Neural cell (in vitro differentiated cells): Measurements from ENCODE around the gene VIT.

ENCODE experiments used
- EZH2 ChIP-seq: fragments of 200-600, 300-800 bp; shearing (Covaris generic), sonication (generic); IDR thresholded peaks from 2 replicates; pipeline ENCODE4 v1.6.1; 2014; ENCODE audit warnings: antibody characterized with exemption, low read length, borderline replicate concordance, mild to moderate bottlenecking; ENCODE audit not compliant: insufficient read depth, poor library complexity, severe bottlenecking
- TF ChIP-seq, protein P1 (sequence below): fragments of 450-650 bp; IDR thresholded peaks from 2 replicates; pipeline ENCODE4 v1.5.1; 2014; ENCODE audit warnings: antibody characterized with exemption, mild to moderate bottlenecking, moderate library complexity; ENCODE audit not compliant: poor library complexity, severe bottlenecking

DNA sequence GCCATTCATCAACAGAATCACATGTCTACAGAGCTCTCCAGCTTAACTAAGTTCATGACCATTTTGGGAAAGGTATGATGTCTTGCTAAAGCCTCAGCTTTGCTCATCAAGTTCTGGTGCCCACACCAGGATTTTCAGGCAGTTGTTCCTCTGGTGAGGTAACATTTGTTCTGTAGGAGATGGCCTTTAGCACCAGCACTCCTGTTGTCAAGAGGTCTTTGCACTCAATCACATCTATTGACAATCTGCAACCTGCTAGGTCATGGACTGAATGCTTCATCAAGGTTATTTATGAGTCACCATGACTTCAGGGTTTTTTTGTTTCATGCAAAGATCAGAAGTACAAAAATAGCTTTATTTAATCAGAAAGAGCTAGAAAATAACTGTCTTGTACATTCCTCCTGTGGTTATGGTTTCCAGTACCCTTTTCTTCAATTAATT, 36.6 kb upstream of the VIT start:
- TF ChIP-seq, protein P1, sequence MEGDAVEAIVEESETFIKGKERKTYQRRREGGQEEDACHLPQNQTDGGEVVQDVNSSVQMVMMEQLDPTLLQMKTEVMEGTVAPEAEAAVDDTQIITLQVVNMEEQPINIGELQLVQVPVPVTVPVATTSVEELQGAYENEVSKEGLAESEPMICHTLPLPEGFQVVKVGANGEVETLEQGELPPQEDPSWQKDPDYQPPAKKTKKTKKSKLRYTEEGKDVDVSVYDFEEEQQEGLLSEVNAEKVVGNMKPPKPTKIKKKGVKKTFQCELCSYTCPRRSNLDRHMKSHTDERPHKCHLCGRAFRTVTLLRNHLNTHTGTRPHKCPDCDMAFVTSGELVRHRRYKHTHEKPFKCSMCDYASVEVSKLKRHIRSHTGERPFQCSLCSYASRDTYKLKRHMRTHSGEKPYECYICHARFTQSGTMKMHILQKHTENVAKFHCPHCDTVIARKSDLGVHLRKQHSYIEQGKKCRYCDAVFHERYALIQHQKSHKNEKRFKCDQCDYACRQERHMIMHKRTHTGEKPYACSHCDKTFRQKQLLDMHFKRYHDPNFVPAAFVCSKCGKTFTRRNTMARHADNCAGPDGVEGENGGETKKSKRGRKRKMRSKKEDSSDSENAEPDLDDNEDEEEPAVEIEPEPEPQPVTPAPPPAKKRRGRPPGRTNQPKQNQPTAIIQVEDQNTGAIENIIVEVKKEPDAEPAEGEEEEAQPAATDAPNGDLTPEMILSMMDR: no peak
- no peak for TF ChIP-seq EZH2
